Superior temporal gyrus (tissue), 1 donor: ENCODE measurements around the gene CATSPER2.
"Not testable (repeated sequence)": the region's sequence is repeated elsewhere in the genome, so short reads cannot be mapped to it uniquely, and the experiment has no call there.

Source experiments
- DNase-seq: peaks from one replicate; pipeline ENCODE4 v3.0.0-alpha.2; 2016; ENCODE audit errors: extremely low spot score

Gene CATSPER2

DNA sequence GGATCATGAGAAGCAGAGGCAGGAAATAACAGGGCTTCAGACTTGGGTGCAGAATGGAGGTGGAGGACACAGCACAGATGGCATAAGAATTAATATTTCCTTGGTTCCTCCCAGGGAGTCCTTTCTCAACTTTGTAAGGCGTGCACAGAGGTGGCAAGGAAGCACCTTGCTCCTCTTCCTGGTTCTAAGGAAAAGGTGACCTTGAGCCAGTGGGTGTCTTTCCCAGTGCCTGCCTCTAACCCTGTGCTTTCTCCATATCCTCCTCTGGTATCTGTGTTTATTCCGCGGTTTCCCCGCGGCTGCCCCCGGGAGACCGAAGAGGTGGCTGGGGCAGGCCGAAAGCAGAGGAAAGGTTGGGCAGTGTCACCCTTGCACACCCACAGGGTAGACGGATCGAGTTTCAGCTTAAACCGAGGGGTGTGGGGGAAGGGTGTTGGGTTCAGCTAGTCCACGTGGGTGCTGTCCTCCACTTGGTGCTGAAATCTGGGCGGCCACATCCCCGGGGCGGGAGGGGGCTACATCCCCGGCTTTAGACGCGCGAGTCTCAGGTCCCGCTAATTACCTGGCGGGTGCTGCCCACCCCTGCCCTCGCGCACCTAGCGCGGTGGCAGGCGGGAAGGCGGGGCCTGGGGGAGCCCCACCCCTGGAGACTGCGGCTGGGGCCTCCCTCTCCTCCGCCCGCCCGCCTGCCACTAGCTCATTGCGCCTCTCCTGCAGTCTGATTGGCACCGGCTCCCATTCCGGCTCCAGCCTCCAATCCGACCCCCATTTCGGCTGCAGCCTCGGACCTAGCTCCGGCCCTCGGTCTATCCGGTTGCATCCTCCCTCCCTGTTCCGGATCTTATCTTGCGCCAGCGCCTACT lies 55.1 kb downstream of the CATSPER2 start, which contains the start of gene CKMT1B:
TSS of gene CKMT1B (plus strand) at position 700 of the 863 bp plus-strand sequence. CDS start 192 bp downstream, outside the sequence.
- not testable (repeated sequence) for DNase-seq

DNA sequence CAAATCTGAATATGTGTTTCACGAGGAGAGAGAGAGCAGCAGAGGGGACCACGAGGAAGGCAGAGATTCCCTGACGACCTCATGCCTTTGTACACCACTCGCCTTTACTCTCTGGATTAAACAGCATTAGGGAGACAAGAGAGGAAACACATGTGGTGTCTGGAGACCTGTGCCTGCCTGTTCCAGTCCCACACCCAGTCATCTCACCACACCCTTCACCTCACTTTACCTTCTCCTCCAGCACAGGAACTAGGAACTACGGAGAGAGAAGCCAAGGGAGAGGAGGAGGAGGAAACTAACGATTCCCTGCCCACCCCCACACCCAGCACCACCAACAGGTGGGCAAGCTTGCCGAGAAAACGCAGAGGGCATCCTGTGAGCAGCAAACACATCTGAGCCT lies 55.8 kb downstream of the CATSPER2 start:
- DNase-seq, result not testable (repeated sequence)

DNA sequence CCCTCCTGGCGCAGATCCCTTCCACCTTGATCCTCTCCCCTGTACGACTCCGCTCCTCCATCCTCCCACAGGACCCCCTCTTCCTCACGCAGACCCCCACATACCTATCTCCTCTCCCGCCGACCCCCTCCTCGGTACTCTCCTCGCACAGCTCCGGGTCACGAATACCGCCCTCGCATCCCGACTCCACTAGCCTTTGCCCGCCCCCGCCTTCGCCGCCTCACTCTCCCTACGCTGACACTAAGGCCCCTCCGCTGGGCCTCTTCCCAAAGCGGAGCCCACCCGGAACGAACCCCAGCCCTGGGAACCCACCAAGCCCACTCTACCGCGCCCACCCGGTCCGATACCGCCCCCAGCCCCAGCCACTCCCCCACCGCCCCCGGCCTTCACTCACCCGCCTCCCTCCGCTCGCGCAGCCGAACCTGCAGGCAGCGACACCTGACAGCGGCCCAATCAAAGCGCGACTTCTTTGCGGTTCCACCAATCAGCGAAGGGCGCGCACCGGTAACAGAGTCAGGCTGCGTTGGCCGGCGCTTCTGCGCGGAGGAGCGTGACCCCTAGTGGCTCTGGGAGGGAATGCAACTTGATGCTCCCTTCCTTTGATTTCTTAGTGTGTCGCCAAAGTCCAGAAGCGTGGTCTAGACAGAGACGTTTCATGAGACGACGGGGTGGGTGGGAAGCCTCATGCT lies 58.7 kb downstream of the CATSPER2 start, which contains the start of gene PPIP5K1:
TSS of gene PPIP5K1 (minus strand) at position 431 of the 689 bp plus-strand sequence. CDS start 5,704 bp downstream, outside the sequence.
- DNase-seq, result not testable (repeated sequence)
